ENCODE data around the gene KANSL1.
"Not testable (repeated sequence)": the region's sequence is repeated elsewhere in the genome, so short reads cannot be mapped to it uniquely, and the experiment has no call there.

KANSL1 gene

GRCh38 chr17:46108120-46108519 is 85.1 kb downstream of the KANSL1 start:
- no peak for DNase-seq (ENCODE audit: low read depth)
- no peak for TF ChIP-seq POLR2A (IDR thresholded peaks at IDR 0.05; ENCODE audit: extremely low read depth, insufficient read length)
- TF ChIP-seq MAX (IDR thresholded peaks at IDR 0.05; ENCODE audit: low read depth, low read length): no peak
- no peak for TF ChIP-seq MYC (IDR thresholded peaks at IDR 0.05; ENCODE audit: low read depth, low read length)
- TF ChIP-seq CTCF (IDR thresholded peaks at IDR 0.05; ENCODE audit: low read depth, low read length): no peak
- no peak overlapping the region for H3K4me3 ChIP-seq (ENCODE audit: low read depth, low read length)

GRCh38 chr17:46106966-46107644 is 86.1 kb downstream of the KANSL1 start:
- no peak for DNase-seq (ENCODE audit: low read depth)
- TF ChIP-seq CTCF (IDR thresholded peaks at IDR 0.05; ENCODE audit: low read depth, low read length) (no peak), POLR2A (IDR thresholded peaks at IDR 0.05; ENCODE audit: extremely low read depth, insufficient read length) (no peak), MAX (IDR thresholded peaks at IDR 0.05; ENCODE audit: low read depth, low read length) (no peak), MYC (IDR thresholded peaks at IDR 0.05; ENCODE audit: low read depth, low read length) (no peak)
- no peak overlapping the region for H3K4me3 ChIP-seq (ENCODE audit: low read depth, low read length)

- not testable (repeated sequence) for H3K4me3 ChIP-seq (ENCODE audit: low read depth, low read length); DNase-seq (ENCODE audit: low read depth)
Observed at GRCh38 chr17:46102806-46103205, 90.4 kb downstream of the KANSL1 start.

DNA sequence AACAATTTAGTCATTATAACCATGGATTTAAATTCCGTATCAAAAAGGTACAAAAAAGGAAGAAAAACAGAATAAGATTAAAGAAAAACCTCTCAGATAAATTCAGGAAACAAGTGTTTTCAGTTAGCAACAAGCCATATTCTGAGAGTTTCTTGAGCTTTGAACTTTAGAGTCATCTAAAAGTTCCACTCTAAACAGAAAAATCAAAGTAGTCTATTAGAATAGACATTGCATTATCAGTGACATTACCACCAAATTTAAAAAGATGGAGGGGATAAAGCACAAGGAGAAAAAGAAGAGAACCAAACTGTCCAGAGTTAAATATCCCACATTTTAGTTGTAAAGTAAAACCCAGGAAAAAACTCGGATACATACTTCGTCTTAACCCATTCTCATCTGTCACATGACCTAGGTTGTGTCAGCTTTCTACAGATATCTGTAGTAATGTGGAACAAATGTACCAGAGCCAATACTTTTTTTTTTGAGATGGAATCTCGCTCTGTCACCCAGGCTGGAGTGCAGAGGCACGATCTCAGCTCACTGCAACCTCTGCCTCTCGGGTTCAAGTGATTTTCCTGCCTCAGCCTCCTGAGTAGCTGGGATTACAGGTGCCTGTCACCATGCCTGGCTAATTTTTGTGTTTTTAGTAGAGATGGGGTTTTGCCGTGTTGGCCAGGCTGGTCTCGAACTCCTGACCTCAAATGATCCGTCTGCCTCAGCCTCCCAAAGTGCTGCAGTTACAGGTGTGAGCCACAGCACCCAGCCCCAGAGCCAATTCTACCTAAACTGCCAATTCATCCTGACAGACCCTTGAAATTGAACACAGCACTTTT is 91.2 kb downstream of the KANSL1 start:
- not testable (repeated sequence) for H3K4me3 ChIP-seq (ENCODE audit: low read depth, low read length); DNase-seq (ENCODE audit: low read depth)

DNA sequence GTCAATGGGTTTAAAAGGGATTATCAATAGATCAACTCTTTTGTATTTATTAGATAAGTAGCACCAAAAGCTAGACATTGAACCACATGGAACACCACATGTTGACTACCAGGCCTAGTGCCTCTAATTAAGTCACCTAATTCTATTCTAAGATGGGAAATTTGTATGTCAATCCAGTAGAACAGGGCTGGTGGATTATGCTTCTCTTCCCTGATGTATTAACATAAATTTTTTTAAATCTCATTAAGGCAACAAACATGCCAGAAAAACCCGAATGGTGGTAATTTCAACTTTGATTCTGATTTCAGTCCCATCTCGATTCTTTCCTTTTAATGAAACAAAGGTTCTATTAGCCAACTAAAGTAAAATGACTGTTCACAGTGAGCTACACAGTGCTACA is 92.6 kb downstream of the KANSL1 start:
- no peak for DNase-seq (ENCODE audit: low read depth)
- TF ChIP-seq MAX (IDR thresholded peaks at IDR 0.05; ENCODE audit: low read depth, low read length) (no peak), CTCF (IDR thresholded peaks at IDR 0.05; ENCODE audit: low read depth, low read length) (no peak), POLR2A (IDR thresholded peaks at IDR 0.05; ENCODE audit: extremely low read depth, insufficient read length) (no peak), MYC (IDR thresholded peaks at IDR 0.05; ENCODE audit: low read depth, low read length) (no peak)
- H3K4me3 ChIP-seq (ENCODE audit: low read depth, low read length): no peak overlapping the region

- no peak overlapping the region for H3K4me3 ChIP-seq (ENCODE audit: low read depth, low read length)
- DNase-seq (ENCODE audit: low read depth): no peak
Observed at GRCh38 chr17:46099865-46100264, 93.4 kb downstream of the KANSL1 start.

More at GRCh38 chr17:46099865-46100264, 93.4 kb downstream of the KANSL1 start:
- no peak for TF ChIP-seq MAX (IDR thresholded peaks at IDR 0.05; ENCODE audit: low read depth, low read length)
- TF ChIP-seq CTCF (IDR thresholded peaks at IDR 0.05; ENCODE audit: low read depth, low read length): no peak
- no peak for TF ChIP-seq MYC (IDR thresholded peaks at IDR 0.05; ENCODE audit: low read depth, low read length)
- no peak for TF ChIP-seq POLR2A (IDR thresholded peaks at IDR 0.05; ENCODE audit: extremely low read depth, insufficient read length)

All from NB4 (cell line).